H1 (cell line): ENCODE results near the gene RAET1E. TPM values are rescaled to one million over a fixed set of nuclear protein-coding genes. Genes with fewer than 3 reads are reported as not detected.

Source experiments
- CTCF ChIA-PET: fragments of 300-600 bp; sonication (Branson Sonifier 250); formaldehyde crosslinking; loops from one replicate; lab custom pipeline; 2021; ENCODE audit not compliant: partially characterized antibody; lab: Charles Lee
- POLR2A ChIA-PET: fragments of 300-600 bp; sonication (Branson Sonifier 250); formaldehyde crosslinking; loops from one replicate; lab custom pipeline; 2021; ENCODE audit warnings: inconsistent platforms; ENCODE audit not compliant: partially characterized antibody; lab: Charles Lee
- DNase-seq, 2 experiments: peaks; one replicate each; pipeline versions ENCODE4 v3.0.0 to v3.0.0-alpha.2; 2010 to 2022; ENCODE audit warnings: low spot score in 2 of 2, low read depth in 1 of 2, mixed read lengths in 1 of 2
- FAIRE-seq: peaks from 2 replicates; lab custom pipeline; 2011; peaks lifted over from hg19 to GRCh38; lab: Jason Lieb, UNC
- H2AFZ ChIP-seq: 2 replicates; pipeline ENCODE4 v1.8.1; 2012; ENCODE audit warnings: low read length, inconsistent platforms
- H2AK5ac ChIP-seq: 2 replicates; pipeline ENCODE4 v1.6.1; 2013; ENCODE audit warnings: low read depth, low read length
- H2BK120ac ChIP-seq: replicated peaks from 2 replicates; pipeline ENCODE3; 2013; ENCODE audit warnings: low read depth, low read length, inconsistent platforms
- H2BK12ac ChIP-seq: 2 replicates; pipeline ENCODE4 v1.6.1; 2013; ENCODE audit warnings: low read depth, low read length
- H2BK15ac ChIP-seq: 2 replicates; pipeline ENCODE4 v1.6.1; 2013; ENCODE audit warnings: low read length
- H2BK20ac ChIP-seq: 2 replicates; pipeline ENCODE4 v1.6.1; 2013; ENCODE audit warnings: low read length
- H2BK5ac ChIP-seq: 2 replicates; pipeline ENCODE4 v1.6.1; 2013; ENCODE audit warnings: low read depth, low read length
- H3K14ac ChIP-seq: 2 replicates; pipeline ENCODE4 v1.6.1; 2013; ENCODE audit warnings: inconsistent platforms; ENCODE audit not compliant: insufficient read length
- H3K18ac ChIP-seq: 2 replicates; pipeline ENCODE4 v1.6.1; 2013; ENCODE audit warnings: low read length; ENCODE audit errors: extremely low read depth
- H3K23ac ChIP-seq: 2 replicates; pipeline ENCODE4 v1.6.1; 2013; ENCODE audit warnings: inconsistent platforms; ENCODE audit not compliant: insufficient read length
- H3K23me2 ChIP-seq: 2 replicates; pipeline ENCODE4 v1.6.1; 2013; ENCODE audit warnings: low read depth, low read length
- H3K27ac ChIP-seq: 2 replicates; pipeline ENCODE4 v1.6.1; 2011; ENCODE audit warnings: low read depth, low read length, inconsistent platforms
- H3K27me3 ChIP-seq, 4 experiments: replicated peaks in 1 of 4; 1 replicate in 1 of 4; 2 replicates in 3 of 4; pipeline versions ENCODE4 v1.6.1 to v1.8.1; 2011 to 2013; ENCODE audit warnings: low read length in 3 of 4, mild to moderate bottlenecking in 3 of 4, inconsistent platforms in 2 of 4, mixed read lengths in 2 of 4, moderate library complexity in 1 of 4; ENCODE audit not compliant: control insufficient read depth in 3 of 4, insufficient read depth in 3 of 4; ENCODE audit errors: extremely low read depth in 1 of 4
- H3K36me3 ChIP-seq, 4 experiments: 2 replicates each; pipeline versions ENCODE4 v1.6.1 to v1.8.1; 2011 to 2013; ENCODE audit warnings: mild to moderate bottlenecking in 4 of 4, low read length in 3 of 4, moderate library complexity in 2 of 4, control low read depth in 1 of 4, inconsistent platforms in 1 of 4; ENCODE audit not compliant: insufficient read depth in 4 of 4, control insufficient read depth in 2 of 4
- H3K4ac ChIP-seq: replicated peaks from 2 replicates; pipeline ENCODE3; 2013; ENCODE audit warnings: low read length, low read depth, mixed read lengths, inconsistent platforms; ENCODE audit not compliant: insufficient read length
- H3K4me1 ChIP-seq, 4 experiments: replicated peaks in 1 of 4; 1 replicate in 1 of 4; 2 replicates in 3 of 4; pipeline versions ENCODE4 v1.6.1 to v1.8.1; 2011 to 2013; ENCODE audit warnings: low read length in 3 of 4, inconsistent platforms in 2 of 4, mixed read lengths in 1 of 4; ENCODE audit not compliant: insufficient read depth in 4 of 4, control insufficient read depth in 3 of 4
- H3K4me2 ChIP-seq, 2 experiments: 2 replicates each; pipeline versions ENCODE4 v1.6.1 to v1.8.1; 2011 to 2013; ENCODE audit warnings: low read depth in 2 of 2, low read length in 2 of 2, control low read depth in 1 of 2, inconsistent platforms in 1 of 2, mild to moderate bottlenecking in 1 of 2; ENCODE audit not compliant: insufficient read depth in 1 of 2
- H3K4me3 ChIP-seq, 4 experiments: fragments of 200-600, 300-600 bp in 1 of 4; sonication (generic), shearing (Covaris generic), sonication (Bioruptor Twin) in 1 of 4; 2 replicates each; pipeline versions ENCODE4 v1.5.1 to v1.8.1; 2011 to 2016; ENCODE audit warnings: low read length in 4 of 4, low read depth in 3 of 4, control low read depth in 2 of 4, inconsistent platforms in 2 of 4, mild to moderate bottlenecking in 2 of 4, mixed read lengths in 1 of 4, moderate library complexity in 1 of 4; ENCODE audit not compliant: insufficient read depth in 2 of 4; ENCODE audit errors: extremely low read depth in 1 of 4
- H3K56ac ChIP-seq: replicated peaks from 2 replicates; pipeline ENCODE3; 2013; ENCODE audit warnings: low read depth, mild to moderate bottlenecking, mixed read lengths, low read length, inconsistent platforms; ENCODE audit not compliant: insufficient read length
- H3K79me1 ChIP-seq: 2 replicates; pipeline ENCODE4 v1.6.1; 2013; ENCODE audit warnings: low read depth, low read length, control low read depth
- H3K79me2 ChIP-seq, 2 experiments: 2 replicates each; pipeline versions ENCODE4 v1.6.1 to v1.8.1; 2012 to 2013; ENCODE audit warnings: low read length in 2 of 2, mild to moderate bottlenecking in 2 of 2, inconsistent platforms in 1 of 2; ENCODE audit not compliant: insufficient read depth in 2 of 2, control insufficient read depth in 1 of 2
- H3K9ac ChIP-seq, 4 experiments: replicated peaks in 1 of 4; 1 replicate in 1 of 4; 2 replicates in 3 of 4; pipeline versions ENCODE4 v1.6.1 to v1.8.1; 2011 to 2013; ENCODE audit warnings: low read depth in 3 of 4, low read length in 3 of 4, control low read depth in 2 of 4, mild to moderate bottlenecking in 2 of 4, moderate library complexity in 2 of 4, inconsistent platforms in 1 of 4; ENCODE audit errors: extremely low read depth in 1 of 4
- H3K9me3 ChIP-seq, 2 experiments: 2 replicates each; pipeline versions ENCODE4 v1.6.1 to v1.8.1; 2012 to 2013; ENCODE audit warnings: mild to moderate bottlenecking in 2 of 2, moderate library complexity in 2 of 2, control low read depth in 1 of 2, inconsistent platforms in 1 of 2, low read depth in 1 of 2, low read length in 1 of 2, mixed read lengths in 1 of 2; ENCODE audit not compliant: insufficient read depth in 2 of 2
- H4K20me1 ChIP-seq, 2 experiments: replicated peaks in 1 of 2; 2 replicates each; pipeline versions ENCODE3 to v1.8.1; 2011 to 2013; ENCODE audit warnings: inconsistent platforms in 2 of 2, low read length in 2 of 2, mild to moderate bottlenecking in 1 of 2; ENCODE audit not compliant: insufficient read depth in 2 of 2, control insufficient read depth in 1 of 2
- H4K5ac ChIP-seq: 2 replicates; pipeline ENCODE4 v1.6.1; 2013; ENCODE audit warnings: low read length, low read depth, mixed read lengths, inconsistent platforms; ENCODE audit not compliant: insufficient read length
- H4K8ac ChIP-seq: 2 replicates; pipeline ENCODE4 v1.8.0; 2013; ENCODE audit warnings: mild to moderate bottlenecking, moderate library complexity, low read length, inconsistent platforms; ENCODE audit not compliant: insufficient read depth; ENCODE audit errors: extremely low read depth
- H4K91ac ChIP-seq: replicated peaks from 2 replicates; pipeline ENCODE3; 2013; ENCODE audit warnings: low read length, mixed read lengths, inconsistent platforms; ENCODE audit not compliant: insufficient read length
- CEBPB ChIP-seq: IDR thresholded peaks from 2 replicates; pipeline ENCODE4 v1.6.1; 2012; ENCODE audit warnings: low read depth, low read length
- FOSL1 ChIP-seq: IDR thresholded peaks from 2 replicates; pipeline ENCODE4 v1.6.1; 2011; ENCODE audit warnings: mild to moderate bottlenecking, low read depth, low read length, moderate library complexity; ENCODE audit not compliant: insufficient read depth
- WGBS, 2 experiments: shearing (Covaris generic) in 1 of 2; methylation state at CpG; one replicate each; pipeline versions ENCODE4 v1.1.6 to v1.1.7; 2013 to 2015; ENCODE audit warnings: low lambda C conversion rate in 2 of 2, mixed read lengths in 2 of 2, inconsistent platforms in 1 of 2, low coverage in 1 of 2, missing lambda C conversion rate in 1 of 2; ENCODE audit not compliant: insufficient replicate concordance in 2 of 2, insufficient coverage in 1 of 2, insufficient read length in 1 of 2; ENCODE audit errors: extremely low coverage in 1 of 2, missing lambda C conversion rate in 1 of 2; 5-methylcytosine and 5-hydroxymethylcytosine counted together
- polyA plus RNA-seq, 7 experiments: library from polyadenylated mRNA; depleted of rRNA in 3 of 7; stranded (reverse) in 5 of 7; unstranded in 2 of 7; fragments of >200 nt in 5 of 7; fragments of 200-250 nt in 2 of 7; gene quantifications; 1 replicate in 5 of 7; 2 replicates in 1 of 7; 4 replicates in 1 of 7; pipeline versions ENCODE4 v1.2.1 to v1.2.3, GENCODE V29; 2011 to 2013; ENCODE audit warnings: missing spikeins in 2 of 7, mixed read lengths in 2 of 7
- total RNA-seq: library from RNA; stranded (reverse); fragmentation: NEBNext Ultra II Directional; extraction: Animal tissue kit (Norgen Biotek cat#: 25700); gene quantifications from 2 replicates; pipeline ENCODE4 v1.2.1, GENCODE V29; 2021
- TF ChIP-seq, protein P1 (sequence below): IDR thresholded peaks from 2 replicates; pipeline ENCODE4 v1.6.1; 2012; ENCODE audit warnings: inconsistent platforms

RAET1E gene
- total and polyA plus RNA-seq, 2 of the 8 experiments (the other 6 are each of a cell fraction or from before 2014, with no cell fraction given): not detected

DNA sequence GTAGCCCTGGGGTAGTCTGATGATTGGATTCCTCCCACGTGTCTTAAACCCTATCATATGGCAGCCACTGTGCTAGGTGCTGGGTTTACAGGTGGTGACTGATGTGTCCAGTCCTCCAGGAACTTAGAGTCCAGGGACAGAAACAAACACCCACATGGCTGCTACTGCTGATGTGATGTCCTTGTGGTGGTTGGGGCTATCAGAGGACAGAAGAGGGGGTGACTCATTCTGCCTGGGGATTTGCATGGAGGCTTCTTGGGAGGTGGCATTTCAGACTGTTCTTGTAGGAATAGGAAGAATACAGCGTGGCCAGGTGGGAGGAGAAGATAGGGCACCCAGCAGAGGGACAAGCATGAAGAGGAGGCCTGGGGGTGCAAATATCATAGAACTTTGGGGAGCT lies 15.2 kb upstream of the RAET1E start:
- Histone ChIP-seq H3K4me3 (no peak overlapping the region), H4K20me1 (peaks cover 0 to 2% of the 10 kb centered on the region in 2 experiments), H2AFZ (no peak overlapping the region), H3K14ac (no peak overlapping the region), H3K18ac (no peak overlapping the region), H3K9me3 (peaks cover 12 to 22% of the 10 kb centered on the region in 2 experiments; a peak in 3 of 4 replicates), H2AK5ac (no peak overlapping the region), H4K91ac (no peak overlapping the region), H3K36me3 (no peaks in the 10 kb centered on the region), H3K23me2 (no peaks in the 10 kb centered on the region), H3K27ac (no peak overlapping the region), H3K4me1 (no peaks in the 10 kb centered on the region), H2BK5ac (no peak overlapping the region), H3K9ac (no peak overlapping the region), H3K79me1 (no peaks in the 10 kb centered on the region), H2BK15ac (no peak overlapping the region), H3K27me3 (no peaks in the 10 kb centered on the region), H3K23ac (no peak overlapping the region), H2BK120ac (no peak overlapping the region), H3K4ac (no peak overlapping the region), H4K5ac (no peak overlapping the region), H2BK20ac (no peak overlapping the region), H4K8ac (no peak overlapping the region), H3K79me2 (no peaks in the 10 kb centered on the region), H3K56ac (no peak overlapping the region), H3K4me2 (no peak overlapping the region), H2BK12ac (no peak overlapping the region)
- ChIA-PET POLR2A (interaction anchor here (1.3 kb wide), 1 partner anchor 8 kb away, joined by 3 read pairs; no protein-coding TSS in a partner anchor), CTCF (interaction anchor here (1.0 to 2.1 kb wide), 5 partner anchors 9 to 77 kb away, joined by 3 to 10 read pairs (median 6); no protein-coding TSS in a partner anchor)
- no peak for FAIRE-seq
- WGBS, 2 experiments: 75% methylated on average over 2 of the region's 2 CpGs; no CpG with 5 or more reads in 1 of the 2 experiments
- DNase-seq: no peak
- TF ChIP-seq CEBPB (no peak), FOSL1 (no peak)
- TF ChIP-seq, protein P1, sequence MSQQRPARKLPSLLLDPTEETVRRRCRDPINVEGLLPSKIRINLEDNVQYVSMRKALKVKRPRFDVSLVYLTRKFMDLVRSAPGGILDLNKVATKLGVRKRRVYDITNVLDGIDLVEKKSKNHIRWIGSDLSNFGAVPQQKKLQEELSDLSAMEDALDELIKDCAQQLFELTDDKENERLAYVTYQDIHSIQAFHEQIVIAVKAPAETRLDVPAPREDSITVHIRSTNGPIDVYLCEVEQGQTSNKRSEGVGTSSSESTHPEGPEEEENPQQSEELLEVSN: no peak
